Measurements from ENCODE around the gene PCGF1. TPM values are rescaled to one million over a fixed set of nuclear protein-coding genes. Genes with fewer than 3 reads are reported as not detected.
A peak's percentile ranks its signal among the peaks of the same experiment; 100 is the strongest.

The PCGF1 gene
- total RNA-seq, 1 donor from 2014 or later, result 17.9 TPM

DNA sequence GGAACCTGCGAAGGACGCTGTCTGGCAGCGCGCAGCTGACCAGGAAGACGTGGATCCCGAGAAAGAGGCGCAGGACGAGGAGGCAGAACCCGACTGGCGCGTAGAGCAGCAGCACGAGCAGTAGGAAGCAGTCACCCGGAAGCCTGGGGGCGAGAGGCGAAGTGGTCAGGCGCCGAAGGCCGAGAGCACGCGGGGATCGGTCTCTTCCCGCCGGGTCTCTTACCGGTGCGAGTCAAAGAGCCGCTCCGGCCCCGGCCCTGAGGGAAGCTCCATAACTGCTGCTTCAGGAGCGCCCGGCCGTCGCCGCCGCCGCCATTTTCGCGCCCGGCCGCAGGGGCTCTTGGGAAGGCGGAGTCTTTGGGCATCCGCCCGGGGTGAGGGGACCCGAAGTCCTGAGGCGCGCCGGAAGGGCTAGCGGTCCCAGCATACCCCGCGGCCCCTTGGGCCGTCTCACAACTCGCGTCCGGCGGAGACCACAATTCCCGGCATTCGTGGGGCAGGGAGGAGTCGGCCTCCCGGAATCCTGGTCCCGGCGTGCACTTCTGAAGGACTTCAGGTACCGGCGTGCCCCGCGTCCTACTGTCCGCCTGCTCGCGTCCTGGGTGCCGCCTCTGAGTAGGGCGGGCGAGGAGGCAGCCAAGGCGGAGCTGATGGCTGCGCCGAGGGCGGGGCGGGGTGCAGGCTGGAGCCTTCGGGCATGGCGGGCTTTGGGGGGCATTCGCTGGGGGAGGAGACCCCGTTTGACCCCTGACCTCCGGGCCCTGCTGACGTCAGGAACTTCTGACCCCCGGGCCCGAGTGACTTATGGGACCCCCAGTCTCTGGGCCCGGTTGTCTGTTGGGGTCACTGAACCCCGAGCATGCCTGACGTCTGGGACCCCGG is 22.1 kb upstream of the PCGF1 start, which contains the start of the genes AUP1 and HTRA2:
Gene AUP1, minus strand, starts transcription at position 350 of the 882 bp plus-strand sequence. Its CDS starts 77 bp downstream, at position 273.
Gene HTRA2, plus strand, starts transcription at position 577 of the 882 bp plus-strand sequence. Its CDS starts 74 bp downstream, at position 651.
- TF ChIP-seq, protein P1, sequence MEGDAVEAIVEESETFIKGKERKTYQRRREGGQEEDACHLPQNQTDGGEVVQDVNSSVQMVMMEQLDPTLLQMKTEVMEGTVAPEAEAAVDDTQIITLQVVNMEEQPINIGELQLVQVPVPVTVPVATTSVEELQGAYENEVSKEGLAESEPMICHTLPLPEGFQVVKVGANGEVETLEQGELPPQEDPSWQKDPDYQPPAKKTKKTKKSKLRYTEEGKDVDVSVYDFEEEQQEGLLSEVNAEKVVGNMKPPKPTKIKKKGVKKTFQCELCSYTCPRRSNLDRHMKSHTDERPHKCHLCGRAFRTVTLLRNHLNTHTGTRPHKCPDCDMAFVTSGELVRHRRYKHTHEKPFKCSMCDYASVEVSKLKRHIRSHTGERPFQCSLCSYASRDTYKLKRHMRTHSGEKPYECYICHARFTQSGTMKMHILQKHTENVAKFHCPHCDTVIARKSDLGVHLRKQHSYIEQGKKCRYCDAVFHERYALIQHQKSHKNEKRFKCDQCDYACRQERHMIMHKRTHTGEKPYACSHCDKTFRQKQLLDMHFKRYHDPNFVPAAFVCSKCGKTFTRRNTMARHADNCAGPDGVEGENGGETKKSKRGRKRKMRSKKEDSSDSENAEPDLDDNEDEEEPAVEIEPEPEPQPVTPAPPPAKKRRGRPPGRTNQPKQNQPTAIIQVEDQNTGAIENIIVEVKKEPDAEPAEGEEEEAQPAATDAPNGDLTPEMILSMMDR (IDR thresholded peaks at IDR 0.05; ENCODE audit: insufficient read depth, low read depth, low read length), result no peak
- TF ChIP-seq EZH2 (IDR thresholded peaks at IDR 0.05; ENCODE audit: insufficient read depth, low read length), result no peak
- H3K36me3 ChIP-seq (ENCODE audit: insufficient read depth, low read length), result peaks cover 30% of the 10 kb centered on the region
- Mint-ChIP-seq H3K4me1 (ENCODE audit: low read depth, unreplicated experiment) (peaks cover 11% of the 10 kb centered on the region), H3K36me3 (ENCODE audit: low read depth, unreplicated experiment) (peaks cover 17% of the 10 kb centered on the region), H3K9me3 (ENCODE audit: unreplicated experiment) (no peaks in the 10 kb centered on the region), H3K27ac (ENCODE audit: unreplicated experiment) (peak within 1 kb of the TSS; percentile 88), H3K27me3 (ENCODE audit: low read depth, unreplicated experiment) (no peaks in the 10 kb centered on the region), H3K4me3 (ENCODE audit: unreplicated experiment) (peak within 1 kb of the TSS; percentile 96)
- peak; percentile 98 for DNase-seq (ENCODE audit: low read depth)
- peaks cover 44% of the 10 kb centered on the region for H4K20me1 ChIP-seq (ENCODE audit: insufficient read depth, low read length)
- peak within 1 kb of the TSS; percentile 98 for H3K4me2 ChIP-seq (ENCODE audit: low read length)
- peaks cover 19% of the 10 kb centered on the region for H3K4me1 ChIP-seq (ENCODE audit: insufficient read depth, low read length)
- no peak for FAIRE-seq
- peaks cover 41% of the 10 kb centered on the region for H3K79me2 ChIP-seq (ENCODE audit: insufficient read depth, low read length)
- H3K9ac ChIP-seq (ENCODE audit: low read length), result peak within 1 kb of the TSS; percentile 93
- H3K9me3 ChIP-seq (ENCODE audit: insufficient read depth, low read depth, low read length), result no peaks in the 10 kb centered on the region
- peak within 1 kb of the TSS; percentile 82 for H3K27ac ChIP-seq (ENCODE audit: low read depth, low read length)
- peak within 1 kb of the TSS; percentile 94 for H3K4me3 ChIP-seq (ENCODE audit: insufficient read depth, low read depth, low read length)
- H3K27me3 ChIP-seq (ENCODE audit: insufficient read depth, low read length), result no peaks in the 10 kb centered on the region
- H2AFZ ChIP-seq (ENCODE audit: low read depth, low read length), result peak within 1 kb of the TSS; percentile 86

GRCh38 chr2:74528600-74529356 is 21.3 kb upstream of the PCGF1 start:
- no peak for TF ChIP-seq EZH2 (IDR thresholded peaks at IDR 0.05; ENCODE audit: insufficient read depth, low read length)
- TF ChIP-seq, protein P1 (IDR thresholded peaks at IDR 0.05; ENCODE audit: insufficient read depth, low read depth, low read length), result no peak
- Histone ChIP-seq H3K4me2 (ENCODE audit: low read length) (peak overlapping the region; percentile 98), H2AFZ (ENCODE audit: low read depth, low read length) (peak overlapping the region; percentile 83), H3K79me2 (ENCODE audit: insufficient read depth, low read length) (peaks cover 41% of the 10 kb centered on the region), H3K9me3 (ENCODE audit: insufficient read depth, low read depth, low read length) (no peaks in the 10 kb centered on the region), H3K27me3 (ENCODE audit: insufficient read depth, low read length) (no peaks in the 10 kb centered on the region), H3K27ac (ENCODE audit: low read depth, low read length) (peak overlapping the region; percentile 82), H3K36me3 (ENCODE audit: insufficient read depth, low read length) (peaks cover 29% of the 10 kb centered on the region), H3K4me1 (ENCODE audit: insufficient read depth, low read length) (peaks cover 19% of the 10 kb centered on the region), H3K9ac (ENCODE audit: low read length) (peak overlapping the region; percentile 93), H4K20me1 (ENCODE audit: insufficient read depth, low read length) (peaks cover 44% of the 10 kb centered on the region), H3K4me3 (ENCODE audit: insufficient read depth, low read depth, low read length) (peak overlapping the region; percentile 94)
- Mint-ChIP-seq H3K36me3 (ENCODE audit: low read depth, unreplicated experiment) (peaks cover 17% of the 10 kb centered on the region), H3K4me1 (ENCODE audit: low read depth, unreplicated experiment) (peaks cover 11% of the 10 kb centered on the region), H3K27me3 (ENCODE audit: low read depth, unreplicated experiment) (no peaks in the 10 kb centered on the region), H3K4me3 (ENCODE audit: unreplicated experiment) (peak overlapping the region; percentile 96), H3K27ac (ENCODE audit: unreplicated experiment) (peak overlapping the region; percentile 88), H3K9me3 (ENCODE audit: unreplicated experiment) (no peaks in the 10 kb centered on the region)
- FAIRE-seq (no peak), DNase-seq (ENCODE audit: low read depth) (no peak)
